Psoas muscle (tissue), 8 donors: Measurements from ENCODE around the gene CR1. TPM values are rescaled to one million over a fixed set of nuclear protein-coding genes. Genes with fewer than 3 reads are reported as not detected.
A peak's percentile ranks its signal among the peaks of the same experiment; 100 is the strongest.
"Not testable (repeated sequence)": the region's sequence is repeated elsewhere in the genome, so short reads cannot be mapped to it uniquely, and the experiment has no call there.

Experiments used
- ATAC-seq, 4 donors: fragments of 200-7000 bp; cut with Tn5 transposase; one replicate each; pipeline ENCODE4 v1.9.1; 2020; ENCODE audit warnings: moderate library complexity in 3 of 4, mild to moderate bottlenecking in 2 of 4
- DNase-seq, 2 donors: peaks; one replicate each; pipeline ENCODE4 v3.0.0-alpha.2; 2020
- H3K27ac ChIP-seq: fragments of 200-600 bp; one replicate; pipeline ENCODE4 v1.8.0; 2022
- H3K27me3 ChIP-seq, 3 donors: fragments of 200-600 bp in 1 of 3; one replicate each; pipeline versions ENCODE4 v1.6.1 to v1.8.0; 2013 to 2022; ENCODE audit warnings: low read length in 2 of 3, mild to moderate bottlenecking in 2 of 3, moderate library complexity in 1 of 3; ENCODE audit not compliant: insufficient read depth in 3 of 3
- H3K36me3 ChIP-seq, 2 donors: fragments of 200-600 bp in 1 of 2; one replicate each; pipeline versions ENCODE4 v1.6.1 to v1.8.0; 2013 to 2022; ENCODE audit warnings: low read depth in 1 of 2, mild to moderate bottlenecking in 1 of 2, moderate library complexity in 1 of 2; ENCODE audit not compliant: insufficient read depth in 1 of 2
- H3K4me1 ChIP-seq: fragments of 200-600 bp; one replicate; pipeline ENCODE4 v1.8.0; 2022
- H3K4me3 ChIP-seq: fragments of 200-600 bp; one replicate; pipeline ENCODE4 v1.8.0; 2022; ENCODE audit warnings: mild to moderate bottlenecking
- H3K9me3 ChIP-seq: fragments of 200-600 bp; one replicate; pipeline ENCODE4 v1.8.0; 2022
- CTCF ChIP-seq: fragments of 200-600 bp; IDR thresholded peaks from one replicate; pipeline ENCODE4 v1.8.0; 2022; ENCODE audit warnings: antibody characterized with exemption
- WGBS, 3 donors: extraction: QIAGEN DNeasy Blood & Tissue Kit; methylation state at CpG; one replicate each; pipeline versions ENCODE4 v1.1.6 to v1.1.7; 2013; 5-methylcytosine and 5-hydroxymethylcytosine counted together
- intact Hi-C, 2 donors: fragments of 100-400 bp; cut with DNase I; formaldehyde crosslinking; loops; one replicate each; pipeline versions ENCODE4 v1.11.0 to v1.14.2; 2022
- polyA plus RNA-seq, 3 donors: library from polyadenylated mRNA; stranded (reverse); fragments of 200-250 nt; gene quantifications; one replicate each; pipeline ENCODE4 v1.2.3, GENCODE V29; 2013
- total RNA-seq, 4 donors: library from RNA; stranded (reverse); fragmentation: NEBNext Ultra II Directional in 2 of 4; extraction: Animal tissue kit (Norgen Biotek cat#: 25700) in 2 of 4; gene quantifications; one replicate each; pipeline versions ENCODE4 v1.2.1 to v1.2.4, GENCODE V29; 2021 to 2023
- donor health status: healthy with polysubstance abuse.
- donor health status: DM: no; HTN: no; CAD: no; lungs with moderate emphysema.
- donor health status: Bipolar disorder and iron deficiency.
- donor health status: healthy.
- donor health status: DM: yes; HTN: yes; CAD: no.
- donor health status: DM: no; HTN: no; CAD: no.
- donor health status: DM: no; HTN: no; CAD: no.
- donor health status: DM: yes; HTN: yes; CAD: no.

CR1 gene
- total and polyA plus RNA-seq, 7 donors = 0.08 to 3.9 (median 0.87) TPM

GRCh38 chr1:207493212-207493611 is 2.7 kb upstream of the CR1 start:
- no peaks in the 10 kb centered on the region for H3K36me3 ChIP-seq
- H3K27me3 ChIP-seq = peaks cover 6 to 64% (median 8%) of the 10 kb centered on the region in 3 donors
- no peaks in the 10 kb centered on the region for H3K9me3 ChIP-seq
- ATAC-seq = no peak
- 78 to 85% (median 83%) methylated on average over 3 of the region's 3 CpGs for WGBS, 3 donors
- intact Hi-C loops = no loop called here
- no peak overlapping the region for H3K4me3 ChIP-seq
- H3K4me1 ChIP-seq = peaks cover 3% of the 10 kb centered on the region
- no peak overlapping the region for H3K27ac ChIP-seq
- no peak for DNase-seq
- TF ChIP-seq CTCF = no peak

- no peak overlapping the region for H3K4me3 ChIP-seq
- H3K9me3 ChIP-seq = no peaks in the 10 kb centered on the region
- ATAC-seq (no peak), DNase-seq (no peak)
- intact Hi-C loops = no loop called here
- no peak overlapping the region for H3K27ac ChIP-seq
- no peak for TF ChIP-seq CTCF
- WGBS, 3 donors = 92 to 93% (median 92%) methylated on average over 1 of the region's 1 CpG
- H3K4me1 ChIP-seq = peaks cover 3% of the 10 kb centered on the region
- H3K27me3 ChIP-seq = peaks cover 6 to 72% (median 8%) of the 10 kb centered on the region in 3 donors
- H3K36me3 ChIP-seq = no peaks in the 10 kb centered on the region
Observed at GRCh38 chr1:207494171-207494570, 1.8 kb upstream of the CR1 start.

GRCh38 chr1:207495281-207495680 is 676 bp upstream of the CR1 start:
- WGBS, 3 donors = 81 to 84% (median 81%) methylated on average over 8 of the region's 8 CpGs
- not testable (repeated sequence) for H3K4me1 ChIP-seq, H3K36me3 ChIP-seq, H3K27ac ChIP-seq, DNase-seq, H3K4me3 ChIP-seq, ATAC-seq, H3K9me3 ChIP-seq
- intact Hi-C loops = loop anchor here in 1 of 2 donors (5.0 kb wide), 1 partner anchor 413 kb away; no protein-coding TSS in a partner anchor
- H3K27me3 ChIP-seq = peaks cover 6 to 79% (median 11%) of the 10 kb centered on the region in 3 donors

- no peaks in the 10 kb centered on the region for H3K36me3 ChIP-seq
- H3K4me1 ChIP-seq = peaks cover 3% of the 10 kb centered on the region
- H3K27me3 ChIP-seq = peaks cover 4 to 82% (median 12%) of the 10 kb centered on the region in 3 donors
- ATAC-seq (no peak), DNase-seq (no peak)
- no peaks in the 10 kb centered on the region for H3K9me3 ChIP-seq
- WGBS, 3 donors = 41 to 60% (median 45%) methylated on average over 5 of the region's 5 CpGs
- no peak overlapping the region for H3K4me3 ChIP-seq
- TF ChIP-seq CTCF = no peak
- intact Hi-C loops = loop anchor here in 1 of 2 donors (5.0 kb wide), 1 partner anchor 416 kb away; no protein-coding TSS in a partner anchor
- H3K27ac ChIP-seq = no peak overlapping the region
Observed at GRCh38 chr1:207497941-207498340, 2.0 kb downstream of the CR1 start.

GRCh38 chr1:207499573-207499972 is 3.6 kb downstream of the CR1 start:
- intact Hi-C loops = loop anchor here (1.0 to 5.0 kb wide), 2 partner anchors 415 to 417 kb away; no protein-coding TSS in a partner anchor
- peak; percentile 73 for TF ChIP-seq CTCF
- ATAC-seq = peak; percentile 63 to 84 (median 68)
- Histone ChIP-seq H3K4me3 (no peak overlapping the region), H3K36me3 (no peaks in the 10 kb centered on the region), H3K27me3 (peaks cover 4 to 75% (median 9%) of the 10 kb centered on the region in 3 donors), H3K4me1 (peaks cover 3% of the 10 kb centered on the region), H3K9me3 (no peaks in the 10 kb centered on the region), H3K27ac (no peak overlapping the region)
- DNase-seq = peak; percentile 57 to 67
- WGBS, 3 donors = 1 to 2% (median 1%) methylated on average over 4 of the region's 4 CpGs
